IMR-90 (cell line): Measurements from ENCODE around the gene SH2B2. TPM values are rescaled to one million over a fixed set of nuclear protein-coding genes. Genes with fewer than 3 reads are reported as not detected.

Experiments
- ATAC-seq: fragments of 200-7000 bp; cut with Tn5 transposase; 2 replicates; pipeline ENCODE4 v1.9.1; 2020; ENCODE audit warnings: low read depth, mild to moderate bottlenecking, moderate library complexity
- BruUV-seq: library from RNA; stranded (reverse); fragments of 400-500 nt; replicated peaks from 2 replicates; lab custom pipeline; 2021; lab: Mats Ljungman, UMichigan
- CTCF ChIA-PET: fragments of 300-600 bp; formaldehyde crosslinking; extraction: SDS; loops from one replicate; lab custom pipeline; 2021; ENCODE audit warnings: antibody characterized with exemption; lab: Yijun Ruan, JAX
- POLR2A ChIA-PET: fragments of 300-600 bp; sonication (Branson Sonifier 250); formaldehyde crosslinking; loops from one replicate; lab custom pipeline; 2022; ENCODE audit warnings: antibody characterized with exemption; ENCODE audit not compliant: unreplicated experiment; lab: Charles Lee
- DNase-seq: peaks from one replicate; pipeline ENCODE4 v3.0.0; 2013
- H2AFZ ChIP-seq: replicated peaks from 2 replicates; pipeline ENCODE3; 2013; ENCODE audit warnings: low read length, mild to moderate bottlenecking; ENCODE audit not compliant: poor library complexity
- H2AK5ac ChIP-seq: 2 replicates; pipeline ENCODE4 v1.6.1; 2013; ENCODE audit warnings: low read depth, low read length, inconsistent platforms
- H2AK9ac ChIP-seq: replicated peaks from 2 replicates; pipeline ENCODE3; 2013; ENCODE audit warnings: mild to moderate bottlenecking, low read depth, low read length, moderate library complexity; ENCODE audit not compliant: poor library complexity
- H2BK120ac ChIP-seq: 2 replicates; pipeline ENCODE4 v1.6.1; 2013; ENCODE audit warnings: low read depth, low read length, inconsistent platforms
- H2BK15ac ChIP-seq: 3 replicates; pipeline ENCODE4 v1.6.1; 2013; ENCODE audit warnings: low read depth, low read length, inconsistent platforms
- H2BK20ac ChIP-seq: 2 replicates; pipeline ENCODE4 v1.6.1; 2013; ENCODE audit warnings: low read depth, mild to moderate bottlenecking, inconsistent platforms, low read length, moderate library complexity
- H2BK5ac ChIP-seq: 2 replicates; pipeline ENCODE4 v1.6.1; 2013; ENCODE audit warnings: mild to moderate bottlenecking, low read depth, low read length, inconsistent platforms; ENCODE audit not compliant: poor library complexity, severe bottlenecking
- H3K14ac ChIP-seq: replicated peaks from 2 replicates; pipeline ENCODE4 v1.6.1; 2013; ENCODE audit warnings: low read depth, low read length, inconsistent platforms
- H3K18ac ChIP-seq: 2 replicates; pipeline ENCODE4 v1.6.1; 2013; ENCODE audit warnings: low read depth, low read length, control low read depth
- H3K23ac ChIP-seq: 2 replicates; pipeline ENCODE4 v1.6.1; 2013; ENCODE audit warnings: low read depth, low read length, inconsistent platforms
- H3K27ac ChIP-seq: 2 replicates; pipeline ENCODE4 v1.5.1; 2013; ENCODE audit warnings: mild to moderate bottlenecking, control low read depth, low read length; ENCODE audit not compliant: insufficient read depth
- H3K27me3 ChIP-seq: 2 replicates; pipeline ENCODE4 v1.6.1; 2013; ENCODE audit warnings: low read length; ENCODE audit not compliant: control insufficient read depth, insufficient read depth
- H3K36me3 ChIP-seq: 2 replicates; pipeline ENCODE4 v1.6.1; 2013; ENCODE audit warnings: low read length, mixed read lengths; ENCODE audit not compliant: control insufficient read depth, insufficient read depth
- H3K4ac ChIP-seq: 2 replicates; pipeline ENCODE4 v1.6.1; 2013; ENCODE audit warnings: low read depth, low read length, inconsistent platforms
- H3K4me1 ChIP-seq: 2 replicates; pipeline ENCODE4 v1.6.1; 2013; ENCODE audit warnings: low read length, mixed read lengths; ENCODE audit not compliant: control insufficient read depth, insufficient read depth
- H3K4me2 ChIP-seq: 2 replicates; pipeline ENCODE4 v1.6.1; 2013; ENCODE audit warnings: low read depth, mild to moderate bottlenecking, control low read depth, low read length, moderate library complexity
- H3K4me3 ChIP-seq: 2 replicates; pipeline ENCODE4 v1.5.1; 2013; ENCODE audit warnings: low read depth, mild to moderate bottlenecking, control low read depth, low read length, moderate library complexity; ENCODE audit not compliant: insufficient read depth
- H3K56ac ChIP-seq: 2 replicates; pipeline ENCODE4 v1.6.1; 2013; ENCODE audit warnings: low read length, inconsistent platforms; ENCODE audit not compliant: insufficient read depth; ENCODE audit errors: extremely low read depth
- H3K79me1 ChIP-seq, 2 experiments: 2 replicates each; pipeline ENCODE4 v1.6.1; 2013; ENCODE audit warnings: low read length in 2 of 2, inconsistent platforms in 1 of 2, low read depth in 1 of 2
- H3K9ac ChIP-seq: 2 replicates; pipeline ENCODE4 v1.6.1; 2013; ENCODE audit warnings: low read depth, low read length, control low read depth
- H3K9me1 ChIP-seq: 2 replicates; pipeline ENCODE4 v1.6.1; 2013; ENCODE audit warnings: low read length, inconsistent platforms; ENCODE audit not compliant: insufficient read depth
- H3K9me3 ChIP-seq: 2 replicates; pipeline ENCODE4 v1.6.1; 2013; ENCODE audit warnings: low read length; ENCODE audit not compliant: control insufficient read depth, insufficient read depth
- H4K20me1 ChIP-seq: 2 replicates; pipeline ENCODE4 v1.6.1; 2013; ENCODE audit warnings: low read length, inconsistent platforms; ENCODE audit not compliant: insufficient read depth
- H4K5ac ChIP-seq: 2 replicates; pipeline ENCODE4 v1.6.1; 2013; ENCODE audit warnings: mild to moderate bottlenecking, low read depth, low read length, control low read depth
- H4K8ac ChIP-seq, 2 experiments: 2 replicates each; pipeline ENCODE4 v1.6.1; 2013; ENCODE audit warnings: low read depth in 2 of 2, low read length in 2 of 2, control low read depth in 1 of 2, inconsistent platforms in 1 of 2
- H4K91ac ChIP-seq: 2 replicates; pipeline ENCODE4 v1.6.1; 2013; ENCODE audit warnings: low read depth, low read length, inconsistent platforms; ENCODE audit not compliant: insufficient read depth
- BHLHE40 ChIP-seq: fragments of 150-350 bp; IDR thresholded peaks from 2 replicates; pipeline ENCODE4 v1.6.1; 2016; ENCODE audit warnings: mild to moderate bottlenecking, low read depth, low read length
- CEBPB ChIP-seq: IDR thresholded peaks from 2 replicates; pipeline ENCODE4 v1.6.1; 2012; ENCODE audit warnings: low read depth, low read length, improper control_type of control experiment
- CHD1 ChIP-seq: IDR thresholded peaks from 2 replicates; pipeline ENCODE4 v1.6.1; 2012; ENCODE audit warnings: low read depth, low read length, improper control_type of control experiment
- CTCF ChIP-seq: conservative IDR thresholded peaks from 2 replicates; pipeline ENCODE4 v1.5.1; 2012; ENCODE audit warnings: mild to moderate bottlenecking, low read depth, low read length, improper control_type of control experiment
- ELK1 ChIP-seq: fragments of 150-350 bp; IDR thresholded peaks from 2 replicates; pipeline ENCODE4 v1.6.1; 2016; ENCODE audit warnings: low read depth, mild to moderate bottlenecking, low read length, moderate library complexity, borderline replicate concordance
- FOS ChIP-seq: fragments of 150-350 bp; IDR thresholded peaks from 2 replicates; pipeline ENCODE4 v1.6.1; 2016; ENCODE audit warnings: low read depth, low read length
- MAFK ChIP-seq: IDR thresholded peaks from 2 replicates; pipeline ENCODE4 v1.6.1; 2012; ENCODE audit warnings: low read depth, low read length, improper control_type of control experiment
- MAZ ChIP-seq: IDR thresholded peaks from 2 replicates; pipeline ENCODE4 v1.6.1; 2012; ENCODE audit warnings: low read depth, mild to moderate bottlenecking, low read length, improper control_type of control experiment, moderate library complexity, borderline replicate concordance
- MXI1 ChIP-seq: IDR thresholded peaks from 2 replicates; pipeline ENCODE4 v1.6.1; 2012; ENCODE audit warnings: low read depth, mild to moderate bottlenecking, low read length, moderate library complexity, borderline replicate concordance
- NFE2L2 ChIP-seq: fragments of 150-350 bp; IDR thresholded peaks from 2 replicates; pipeline ENCODE4 v1.6.1; 2016; ENCODE audit warnings: low read depth, mild to moderate bottlenecking, low read length
- POLR2A ChIP-seq: IDR thresholded peaks from 2 replicates; pipeline ENCODE4 v1.6.1; 2012; ENCODE audit warnings: mild to moderate bottlenecking, low read depth, low read length
- RAD21 ChIP-seq: IDR thresholded peaks from 2 replicates; pipeline ENCODE4 v1.6.1; 2012; ENCODE audit warnings: low read length, improper control_type of control experiment
- RCOR1 ChIP-seq: IDR thresholded peaks from 2 replicates; pipeline ENCODE4 v1.6.1; 2012; ENCODE audit warnings: mild to moderate bottlenecking, low read length, improper control_type of control experiment; ENCODE audit not compliant: insufficient replicate concordance
- RFX5 ChIP-seq: IDR thresholded peaks from 2 replicates; pipeline ENCODE4 v1.8.0; 2012; ENCODE audit warnings: low read depth, mild to moderate bottlenecking, low read length, moderate library complexity
- SMC3 ChIP-seq: fragments of 150-350 bp; IDR thresholded peaks from 2 replicates; pipeline ENCODE4 v1.6.1; 2016; ENCODE audit warnings: low read depth, mild to moderate bottlenecking, antibody characterized with exemption, low read length, moderate library complexity
- USF2 ChIP-seq: fragments of 150-350 bp; IDR thresholded peaks from 2 replicates; pipeline ENCODE4 v1.6.1; 2017; ENCODE audit warnings: mild to moderate bottlenecking, antibody characterized with exemption, low read length, low read depth
- WGBS, 2 experiments: methylation state at CpG; one replicate each; pipeline versions ENCODE4 v1.1.5 to v1.1.7; 2013; ENCODE audit warnings: missing lambda C conversion rate in 2 of 2; ENCODE audit not compliant: insufficient read length in 1 of 2; ENCODE audit errors: extremely low coverage in 2 of 2; 5-methylcytosine and 5-hydroxymethylcytosine counted together
- dilution Hi-C: fragments of 300-500 bp; cut with HindIII; formaldehyde crosslinking; loops from one replicate; pipeline ENCODE4 v1.14.3; 2018; ENCODE audit warnings: low sequenced_read_pairs; ENCODE audit not compliant: unreplicated experiment
- in situ Hi-C: fragments of 300-500 bp; cut with MboI; formaldehyde crosslinking; loops from 3 replicates; pipeline ENCODE4 v1.14.3; 2019; ENCODE audit warnings: low sequenced_read_pairs, inconsistent platforms, mixed read lengths
- intact Hi-C: fragments of 100-400 bp; cut with micrococcal nuclease; formaldehyde crosslinking; loops from 2 replicates; pipeline ENCODE4 v1.10.0; 2022
- polyA plus RNA-seq, 3 experiments: library from polyadenylated mRNA; depleted of rRNA; stranded (reverse); fragments of >200 nt; gene quantifications; 2 replicates each; pipeline ENCODE4 v1.2.3, GENCODE V29; 2012; ENCODE audit warnings: low replicate concordance in 1 of 3
- total RNA-seq: library from RNA; depleted of rRNA; stranded (reverse); fragments of >200 nt; gene quantifications from 2 replicates; pipeline ENCODE4 v1.2.3, GENCODE V29; 2012

SH2B2 gene
- total and polyA plus RNA-seq, 2 of the 4 experiments (the other 2 are of a cell fraction): 0.36 to 0.99 TPM

GRCh38 chr7:102323914-102324195 is 37.2 kb downstream of the SH2B2 start:
- POLR2A ChIA-PET: no interaction called here
- no peak overlapping the region for H3K4me3 ChIP-seq

More at GRCh38 chr7:102323914-102324195, 37.2 kb downstream of the SH2B2 start:
- Histone ChIP-seq H3K27ac (no peak overlapping the region), H2AFZ (no peak overlapping the region), H4K8ac (no peak overlapping the region), H2AK5ac (no peak overlapping the region), H3K9me3 (no peaks in the 10 kb centered on the region), H4K5ac (no peak overlapping the region), H3K27me3 (peaks cover 6% of the 10 kb centered on the region), H3K36me3 (peaks cover 1% of the 10 kb centered on the region; the same call in 1 of the 2 replicates), H3K9ac (no peak overlapping the region), H3K14ac (no peak overlapping the region), H2AK9ac (no peak overlapping the region), H3K4me2 (no peak overlapping the region), H3K4me1 (no peaks in the 10 kb centered on the region), H4K20me1 (no peaks in the 10 kb centered on the region), H3K18ac (no peak overlapping the region), H2BK120ac (no peak overlapping the region), H2BK5ac (no peak overlapping the region), H3K56ac (no peak overlapping the region), H3K23ac (no peak overlapping the region), H3K4ac (no peak overlapping the region), H4K91ac (no peak overlapping the region), H3K79me1 (no peaks in the 10 kb centered on the region), H2BK20ac (no peak overlapping the region), H3K9me1 (peaks cover 4% of the 10 kb centered on the region; the same call in 1 of the 2 replicates), H2BK15ac (no peak overlapping the region)
- intact Hi-C loops (no loop called here), dilution Hi-C loops (no loop called here), in situ Hi-C loops (no loop called here)
- no TSS peak for BruUV-seq
- TF ChIP-seq USF2: no peak
- TF ChIP-seq BHLHE40: no peak
- TF ChIP-seq POLR2A: no peak
- TF ChIP-seq RAD21: no peak
- TF ChIP-seq SMC3: no peak
- TF ChIP-seq NFE2L2: no peak
- no peak for TF ChIP-seq CEBPB
- TF ChIP-seq RFX5: no peak
- TF ChIP-seq FOS: no peak
- TF ChIP-seq RCOR1: no peak
- TF ChIP-seq MXI1: no peak
- no peak for TF ChIP-seq CTCF
- TF ChIP-seq CHD1: no peak
- TF ChIP-seq ELK1: no peak
- TF ChIP-seq MAFK: no peak
- no peak for TF ChIP-seq MAZ
- WGBS, 2 experiments: no CpG with 5 or more reads among the region's 5 CpGs
- no peak for ATAC-seq
- DNase-seq: no peak
- CTCF ChIA-PET: no interaction called here
